IMR-90 (cell line): ENCODE results near the gene NIPA2. TPM values are rescaled to one million over a fixed set of nuclear protein-coding genes. Genes with fewer than 3 reads are reported as not detected.

Experiments
- ATAC-seq: fragments of 200-7000 bp; cut with Tn5 transposase; 2 replicates; pipeline ENCODE4 v1.9.1; 2020; ENCODE audit warnings: low read depth, mild to moderate bottlenecking, moderate library complexity
- BruUV-seq: library from RNA; stranded (reverse); fragments of 400-500 nt; replicated peaks from 2 replicates; lab custom pipeline; 2021; lab: Mats Ljungman, UMichigan
- CTCF ChIA-PET: fragments of 300-600 bp; formaldehyde crosslinking; extraction: SDS; loops from one replicate; lab custom pipeline; 2021; ENCODE audit warnings: antibody characterized with exemption; lab: Yijun Ruan, JAX
- POLR2A ChIA-PET: fragments of 300-600 bp; sonication (Branson Sonifier 250); formaldehyde crosslinking; loops from one replicate; lab custom pipeline; 2022; ENCODE audit warnings: antibody characterized with exemption; ENCODE audit not compliant: unreplicated experiment; lab: Charles Lee
- DNase-seq: peaks from one replicate; pipeline ENCODE4 v3.0.0; 2013
- H2AFZ ChIP-seq: replicated peaks from 2 replicates; pipeline ENCODE3; 2013; ENCODE audit warnings: low read length, mild to moderate bottlenecking; ENCODE audit not compliant: poor library complexity
- H2AK5ac ChIP-seq: 2 replicates; pipeline ENCODE4 v1.6.1; 2013; ENCODE audit warnings: low read depth, low read length, inconsistent platforms
- H2AK9ac ChIP-seq: replicated peaks from 2 replicates; pipeline ENCODE3; 2013; ENCODE audit warnings: mild to moderate bottlenecking, low read depth, low read length, moderate library complexity; ENCODE audit not compliant: poor library complexity
- H2BK120ac ChIP-seq: 2 replicates; pipeline ENCODE4 v1.6.1; 2013; ENCODE audit warnings: low read depth, low read length, inconsistent platforms
- H2BK15ac ChIP-seq: 3 replicates; pipeline ENCODE4 v1.6.1; 2013; ENCODE audit warnings: low read depth, low read length, inconsistent platforms
- H2BK20ac ChIP-seq: 2 replicates; pipeline ENCODE4 v1.6.1; 2013; ENCODE audit warnings: low read depth, mild to moderate bottlenecking, inconsistent platforms, low read length, moderate library complexity
- H2BK5ac ChIP-seq: 2 replicates; pipeline ENCODE4 v1.6.1; 2013; ENCODE audit warnings: mild to moderate bottlenecking, low read depth, low read length, inconsistent platforms; ENCODE audit not compliant: poor library complexity, severe bottlenecking
- H3K14ac ChIP-seq: replicated peaks from 2 replicates; pipeline ENCODE4 v1.6.1; 2013; ENCODE audit warnings: low read depth, low read length, inconsistent platforms
- H3K18ac ChIP-seq: 2 replicates; pipeline ENCODE4 v1.6.1; 2013; ENCODE audit warnings: low read depth, low read length, control low read depth
- H3K23ac ChIP-seq: 2 replicates; pipeline ENCODE4 v1.6.1; 2013; ENCODE audit warnings: low read depth, low read length, inconsistent platforms
- H3K27ac ChIP-seq: 2 replicates; pipeline ENCODE4 v1.5.1; 2013; ENCODE audit warnings: mild to moderate bottlenecking, control low read depth, low read length; ENCODE audit not compliant: insufficient read depth
- H3K27me3 ChIP-seq: 2 replicates; pipeline ENCODE4 v1.6.1; 2013; ENCODE audit warnings: low read length; ENCODE audit not compliant: control insufficient read depth, insufficient read depth
- H3K36me3 ChIP-seq: 2 replicates; pipeline ENCODE4 v1.6.1; 2013; ENCODE audit warnings: low read length, mixed read lengths; ENCODE audit not compliant: control insufficient read depth, insufficient read depth
- H3K4ac ChIP-seq: 2 replicates; pipeline ENCODE4 v1.6.1; 2013; ENCODE audit warnings: low read depth, low read length, inconsistent platforms
- H3K4me1 ChIP-seq: 2 replicates; pipeline ENCODE4 v1.6.1; 2013; ENCODE audit warnings: low read length, mixed read lengths; ENCODE audit not compliant: control insufficient read depth, insufficient read depth
- H3K4me2 ChIP-seq: 2 replicates; pipeline ENCODE4 v1.6.1; 2013; ENCODE audit warnings: low read depth, mild to moderate bottlenecking, control low read depth, low read length, moderate library complexity
- H3K4me3 ChIP-seq: 2 replicates; pipeline ENCODE4 v1.5.1; 2013; ENCODE audit warnings: low read depth, mild to moderate bottlenecking, control low read depth, low read length, moderate library complexity; ENCODE audit not compliant: insufficient read depth
- H3K56ac ChIP-seq: 2 replicates; pipeline ENCODE4 v1.6.1; 2013; ENCODE audit warnings: low read length, inconsistent platforms; ENCODE audit not compliant: insufficient read depth; ENCODE audit errors: extremely low read depth
- H3K79me1 ChIP-seq, 2 experiments: 2 replicates each; pipeline ENCODE4 v1.6.1; 2013; ENCODE audit warnings: low read length in 2 of 2, inconsistent platforms in 1 of 2, low read depth in 1 of 2
- H3K9ac ChIP-seq: 2 replicates; pipeline ENCODE4 v1.6.1; 2013; ENCODE audit warnings: low read depth, low read length, control low read depth
- H3K9me1 ChIP-seq: 2 replicates; pipeline ENCODE4 v1.6.1; 2013; ENCODE audit warnings: low read length, inconsistent platforms; ENCODE audit not compliant: insufficient read depth
- H3K9me3 ChIP-seq: 2 replicates; pipeline ENCODE4 v1.6.1; 2013; ENCODE audit warnings: low read length; ENCODE audit not compliant: control insufficient read depth, insufficient read depth
- H4K20me1 ChIP-seq: 2 replicates; pipeline ENCODE4 v1.6.1; 2013; ENCODE audit warnings: low read length, inconsistent platforms; ENCODE audit not compliant: insufficient read depth
- H4K5ac ChIP-seq: 2 replicates; pipeline ENCODE4 v1.6.1; 2013; ENCODE audit warnings: mild to moderate bottlenecking, low read depth, low read length, control low read depth
- H4K8ac ChIP-seq, 2 experiments: 2 replicates each; pipeline ENCODE4 v1.6.1; 2013; ENCODE audit warnings: low read depth in 2 of 2, low read length in 2 of 2, control low read depth in 1 of 2, inconsistent platforms in 1 of 2
- H4K91ac ChIP-seq: 2 replicates; pipeline ENCODE4 v1.6.1; 2013; ENCODE audit warnings: low read depth, low read length, inconsistent platforms; ENCODE audit not compliant: insufficient read depth
- BHLHE40 ChIP-seq: fragments of 150-350 bp; IDR thresholded peaks from 2 replicates; pipeline ENCODE4 v1.6.1; 2016; ENCODE audit warnings: mild to moderate bottlenecking, low read depth, low read length
- CEBPB ChIP-seq: IDR thresholded peaks from 2 replicates; pipeline ENCODE4 v1.6.1; 2012; ENCODE audit warnings: low read depth, low read length, improper control_type of control experiment
- CHD1 ChIP-seq: IDR thresholded peaks from 2 replicates; pipeline ENCODE4 v1.6.1; 2012; ENCODE audit warnings: low read depth, low read length, improper control_type of control experiment
- FOS ChIP-seq: fragments of 150-350 bp; IDR thresholded peaks from 2 replicates; pipeline ENCODE4 v1.6.1; 2016; ENCODE audit warnings: low read depth, low read length
- MAFK ChIP-seq: IDR thresholded peaks from 2 replicates; pipeline ENCODE4 v1.6.1; 2012; ENCODE audit warnings: low read depth, low read length, improper control_type of control experiment
- MAZ ChIP-seq: IDR thresholded peaks from 2 replicates; pipeline ENCODE4 v1.6.1; 2012; ENCODE audit warnings: low read depth, mild to moderate bottlenecking, low read length, improper control_type of control experiment, moderate library complexity, borderline replicate concordance
- MXI1 ChIP-seq: IDR thresholded peaks from 2 replicates; pipeline ENCODE4 v1.6.1; 2012; ENCODE audit warnings: low read depth, mild to moderate bottlenecking, low read length, moderate library complexity, borderline replicate concordance
- NFE2L2 ChIP-seq: fragments of 150-350 bp; IDR thresholded peaks from 2 replicates; pipeline ENCODE4 v1.6.1; 2016; ENCODE audit warnings: low read depth, mild to moderate bottlenecking, low read length
- POLR2A ChIP-seq: IDR thresholded peaks from 2 replicates; pipeline ENCODE4 v1.6.1; 2012; ENCODE audit warnings: mild to moderate bottlenecking, low read depth, low read length
- RAD21 ChIP-seq: IDR thresholded peaks from 2 replicates; pipeline ENCODE4 v1.6.1; 2012; ENCODE audit warnings: low read length, improper control_type of control experiment
- RCOR1 ChIP-seq: IDR thresholded peaks from 2 replicates; pipeline ENCODE4 v1.6.1; 2012; ENCODE audit warnings: mild to moderate bottlenecking, low read length, improper control_type of control experiment; ENCODE audit not compliant: insufficient replicate concordance
- RFX5 ChIP-seq: IDR thresholded peaks from 2 replicates; pipeline ENCODE4 v1.8.0; 2012; ENCODE audit warnings: low read depth, mild to moderate bottlenecking, low read length, moderate library complexity
- SMC3 ChIP-seq: fragments of 150-350 bp; IDR thresholded peaks from 2 replicates; pipeline ENCODE4 v1.6.1; 2016; ENCODE audit warnings: low read depth, mild to moderate bottlenecking, antibody characterized with exemption, low read length, moderate library complexity
- WGBS, 2 experiments: methylation state at CpG; one replicate each; pipeline versions ENCODE4 v1.1.5 to v1.1.7; 2013; ENCODE audit warnings: missing lambda C conversion rate in 2 of 2; ENCODE audit not compliant: insufficient read length in 1 of 2; ENCODE audit errors: extremely low coverage in 2 of 2; 5-methylcytosine and 5-hydroxymethylcytosine counted together
- dilution Hi-C: fragments of 300-500 bp; cut with HindIII; formaldehyde crosslinking; loops from one replicate; pipeline ENCODE4 v1.14.3; 2018; ENCODE audit warnings: low sequenced_read_pairs; ENCODE audit not compliant: unreplicated experiment
- in situ Hi-C: fragments of 300-500 bp; cut with MboI; formaldehyde crosslinking; loops from 3 replicates; pipeline ENCODE4 v1.14.3; 2019; ENCODE audit warnings: low sequenced_read_pairs, inconsistent platforms, mixed read lengths
- intact Hi-C: fragments of 100-400 bp; cut with micrococcal nuclease; formaldehyde crosslinking; loops from 2 replicates; pipeline ENCODE4 v1.10.0; 2022
- polyA plus RNA-seq, 3 experiments: library from polyadenylated mRNA; depleted of rRNA; stranded (reverse); fragments of >200 nt; gene quantifications; 2 replicates each; pipeline ENCODE4 v1.2.3, GENCODE V29; 2012; ENCODE audit warnings: low replicate concordance in 1 of 3
- total RNA-seq: library from RNA; depleted of rRNA; stranded (reverse); fragments of >200 nt; gene quantifications from 2 replicates; pipeline ENCODE4 v1.2.3, GENCODE V29; 2012
- TF ChIP-seq, protein P1 (sequence below): fragments of 150-350 bp; IDR thresholded peaks from 2 replicates; pipeline ENCODE4 v1.6.1; 2016; ENCODE audit warnings: low read depth, mild to moderate bottlenecking, low read length, moderate library complexity, borderline replicate concordance
- TF ChIP-seq, protein P2 (sequence below): fragments of 150-350 bp; IDR thresholded peaks from 2 replicates; pipeline ENCODE4 v1.6.1; 2017; ENCODE audit warnings: mild to moderate bottlenecking, antibody characterized with exemption, low read length, low read depth
- TF ChIP-seq, protein P3 (sequence below): conservative IDR thresholded peaks from 2 replicates; pipeline ENCODE4 v1.5.1; 2012; ENCODE audit warnings: mild to moderate bottlenecking, low read depth, low read length, improper control_type of control experiment

The NIPA2 gene
- total and polyA plus RNA-seq, 2 of the 4 experiments (the other 2 are of a cell fraction): 33.0 to 38.0 TPM

DNA sequence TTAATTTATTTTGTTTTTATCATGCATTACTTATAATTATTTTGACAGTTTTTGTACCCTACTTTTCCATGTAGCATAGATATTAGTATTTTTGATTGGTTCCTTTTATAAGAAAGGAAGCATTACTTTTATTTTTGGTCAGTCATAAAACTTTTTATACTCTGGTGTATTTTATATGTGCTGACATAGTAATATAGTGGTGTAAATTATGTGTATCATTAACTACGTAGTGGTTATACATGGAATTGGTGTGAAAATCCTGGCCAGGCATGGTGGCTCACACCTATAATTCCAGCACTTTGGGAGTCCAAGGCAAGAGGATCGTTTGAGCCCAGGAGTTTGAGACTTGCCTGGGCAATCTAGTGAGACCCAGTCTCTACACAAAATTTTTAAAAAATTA is 18.8 kb upstream of the NIPA2 start:
- no TSS peak for BruUV-seq
- WGBS, 2 experiments: no CpG with 5 or more reads among the region's 2 CpGs
- no peak overlapping the region for H2AFZ ChIP-seq
- intact Hi-C loops: no loop called here
- TF ChIP-seq BHLHE40: no peak
- no peak for TF ChIP-seq MAZ
- TF ChIP-seq POLR2A: no peak
- TF ChIP-seq RCOR1: no peak
- no peak for TF ChIP-seq MXI1
- TF ChIP-seq FOS: no peak
- TF ChIP-seq, protein P1, sequence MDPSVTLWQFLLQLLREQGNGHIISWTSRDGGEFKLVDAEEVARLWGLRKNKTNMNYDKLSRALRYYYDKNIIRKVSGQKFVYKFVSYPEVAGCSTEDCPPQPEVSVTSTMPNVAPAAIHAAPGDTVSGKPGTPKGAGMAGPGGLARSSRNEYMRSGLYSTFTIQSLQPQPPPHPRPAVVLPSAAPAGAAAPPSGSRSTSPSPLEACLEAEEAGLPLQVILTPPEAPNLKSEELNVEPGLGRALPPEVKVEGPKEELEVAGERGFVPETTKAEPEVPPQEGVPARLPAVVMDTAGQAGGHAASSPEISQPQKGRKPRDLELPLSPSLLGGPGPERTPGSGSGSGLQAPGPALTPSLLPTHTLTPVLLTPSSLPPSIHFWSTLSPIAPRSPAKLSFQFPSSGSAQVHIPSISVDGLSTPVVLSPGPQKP: no peak
- TF ChIP-seq, protein P2, sequence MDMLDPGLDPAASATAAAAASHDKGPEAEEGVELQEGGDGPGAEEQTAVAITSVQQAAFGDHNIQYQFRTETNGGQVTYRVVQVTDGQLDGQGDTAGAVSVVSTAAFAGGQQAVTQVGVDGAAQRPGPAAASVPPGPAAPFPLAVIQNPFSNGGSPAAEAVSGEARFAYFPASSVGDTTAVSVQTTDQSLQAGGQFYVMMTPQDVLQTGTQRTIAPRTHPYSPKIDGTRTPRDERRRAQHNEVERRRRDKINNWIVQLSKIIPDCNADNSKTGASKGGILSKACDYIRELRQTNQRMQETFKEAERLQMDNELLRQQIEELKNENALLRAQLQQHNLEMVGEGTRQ: no peak
- no peak for TF ChIP-seq RAD21
- no peak for TF ChIP-seq RFX5
- TF ChIP-seq SMC3: no peak
- no peak for TF ChIP-seq CHD1
- TF ChIP-seq, protein P3, sequence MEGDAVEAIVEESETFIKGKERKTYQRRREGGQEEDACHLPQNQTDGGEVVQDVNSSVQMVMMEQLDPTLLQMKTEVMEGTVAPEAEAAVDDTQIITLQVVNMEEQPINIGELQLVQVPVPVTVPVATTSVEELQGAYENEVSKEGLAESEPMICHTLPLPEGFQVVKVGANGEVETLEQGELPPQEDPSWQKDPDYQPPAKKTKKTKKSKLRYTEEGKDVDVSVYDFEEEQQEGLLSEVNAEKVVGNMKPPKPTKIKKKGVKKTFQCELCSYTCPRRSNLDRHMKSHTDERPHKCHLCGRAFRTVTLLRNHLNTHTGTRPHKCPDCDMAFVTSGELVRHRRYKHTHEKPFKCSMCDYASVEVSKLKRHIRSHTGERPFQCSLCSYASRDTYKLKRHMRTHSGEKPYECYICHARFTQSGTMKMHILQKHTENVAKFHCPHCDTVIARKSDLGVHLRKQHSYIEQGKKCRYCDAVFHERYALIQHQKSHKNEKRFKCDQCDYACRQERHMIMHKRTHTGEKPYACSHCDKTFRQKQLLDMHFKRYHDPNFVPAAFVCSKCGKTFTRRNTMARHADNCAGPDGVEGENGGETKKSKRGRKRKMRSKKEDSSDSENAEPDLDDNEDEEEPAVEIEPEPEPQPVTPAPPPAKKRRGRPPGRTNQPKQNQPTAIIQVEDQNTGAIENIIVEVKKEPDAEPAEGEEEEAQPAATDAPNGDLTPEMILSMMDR: no peak
- TF ChIP-seq MAFK: no peak
- TF ChIP-seq CEBPB: no peak
- no peak for TF ChIP-seq NFE2L2
- no peak overlapping the region for H4K8ac ChIP-seq
- H3K79me1 ChIP-seq: no peaks in the 10 kb centered on the region; a peak in 1 of 4 replicates
- no peak overlapping the region for H2BK120ac ChIP-seq
- no peak overlapping the region for H2BK20ac ChIP-seq
- no peak overlapping the region for H3K27ac ChIP-seq
- H2BK5ac ChIP-seq: no peak overlapping the region
- no peak overlapping the region for H4K5ac ChIP-seq
- no peak overlapping the region for H3K18ac ChIP-seq
- ChIA-PET POLR2A (no interaction called here), CTCF (no interaction called here)
- no peak overlapping the region for H3K56ac ChIP-seq
- H4K91ac ChIP-seq: no peak overlapping the region
- H3K4me3 ChIP-seq: no peak overlapping the region
- H3K14ac ChIP-seq: no peak overlapping the region
- H3K4me2 ChIP-seq: no peak overlapping the region
- ATAC-seq (no peak), DNase-seq (no peak)
- no peak overlapping the region for H3K9ac ChIP-seq
- H3K9me3 ChIP-seq: no peaks in the 10 kb centered on the region
- H2AK5ac ChIP-seq: no peak overlapping the region
- H3K23ac ChIP-seq: no peak overlapping the region
- H3K9me1 ChIP-seq: peaks cover 7% of the 10 kb centered on the region; the same call in 1 of the 2 replicates
- H3K4ac ChIP-seq: no peak overlapping the region
- no peaks in the 10 kb centered on the region for H3K4me1 ChIP-seq
- dilution Hi-C loops: no loop called here
- H3K27me3 ChIP-seq: no peaks in the 10 kb centered on the region
- no peak overlapping the region for H2BK15ac ChIP-seq
- in situ Hi-C loops: loop anchor here (25.0 kb wide), 1 partner anchor 107 kb away; no protein-coding TSS in a partner anchor
- H2AK9ac ChIP-seq: no peak overlapping the region
- no peaks in the 10 kb centered on the region for H4K20me1 ChIP-seq
- H3K36me3 ChIP-seq: peaks cover 17% of the 10 kb centered on the region
